Medulla oblongata (tissue), 1 donor: Measurements from ENCODE around the gene NCK2.

Experiments used
- DNase-seq: peaks from one replicate; pipeline ENCODE4 v3.0.0-alpha.2; 2015; ENCODE audit errors: extremely low spot score

Gene NCK2

GRCh38 chr2:105813405-105813804 is 68.7 kb downstream of the NCK2 start:
- DNase-seq, result no peak

- DNase-seq, result no peak
These were observed 69.7 kb downstream of the NCK2 start for GRCh38 chr2:105814291-105814940.

GRCh38 chr2:105815401-105815800 is 70.7 kb downstream of the NCK2 start:
- no peak for DNase-seq

GRCh38 chr2:105820151-105820550 is 75.4 kb downstream of the NCK2 start:
- no peak for DNase-seq

- no peak for DNase-seq
These were observed 76.0 kb downstream of the NCK2 start for GRCh38 chr2:105820691-105821090.

GRCh38 chr2:105821428-105822125 is 76.9 kb downstream of the NCK2 start:
- DNase-seq, result no peak

- DNase-seq, result no peak
These were observed 77.5 kb downstream of the NCK2 start for GRCh38 chr2:105822186-105822585.

GRCh38 chr2:105824446-105824845 is 79.7 kb downstream of the NCK2 start:
- no peak for DNase-seq

- DNase-seq, result no peak
These were observed 82.8 kb downstream of the NCK2 start for GRCh38 chr2:105827351-105828096.

GRCh38 chr2:105828558-105828957 is 83.8 kb downstream of the NCK2 start:
- DNase-seq, result no peak

GRCh38 chr2:105834931-105835330 is 90.2 kb downstream of the NCK2 start:
- no peak for DNase-seq

- no peak for DNase-seq
These were observed 91.6 kb downstream of the NCK2 start for GRCh38 chr2:105836341-105836740.

GRCh38 chr2:105836840-105837692 is 92.4 kb downstream of the NCK2 start:
- DNase-seq, result no peak

GRCh38 chr2:105839793-105840192 is 95.1 kb downstream of the NCK2 start:
- DNase-seq, result no peak

GRCh38 chr2:105840933-105841332 is 96.2 kb downstream of the NCK2 start:
- DNase-seq, result no peak

- DNase-seq, result no peak
These were observed 96.8 kb downstream of the NCK2 start for GRCh38 chr2:105841551-105841950.

GRCh38 chr2:105842555-105842954 is 97.8 kb downstream of the NCK2 start:
- no peak for DNase-seq

- DNase-seq, result no peak
These were observed 99.0 kb downstream of the NCK2 start for GRCh38 chr2:105843476-105844374.

GRCh38 chr2:105845976-105846375 is 101.3 kb downstream of the NCK2 start:
- DNase-seq, result no peak

- no peak for DNase-seq
These were observed 102.3 kb downstream of the NCK2 start for GRCh38 chr2:105847056-105847455.

GRCh38 chr2:105848367-105848766 is 103.7 kb downstream of the NCK2 start:
- DNase-seq, result no peak
